Skeletal muscle cell (primary cell): ENCODE data around the gene MRPL44.
A peak's percentile ranks its signal among the peaks of the same experiment; 100 is the strongest.

ENCODE experiments used
- DNase-seq: peaks from one replicate; pipeline ENCODE4 v3.0.0-alpha.2; 2010; ENCODE audit warnings: low read depth
- H3K4me3 ChIP-seq: 2 replicates; pipeline ENCODE4 v1.5.1; 2011; ENCODE audit warnings: low read depth, mild to moderate bottlenecking, control low read depth, low read length, moderate library complexity

MRPL44 gene

DNA sequence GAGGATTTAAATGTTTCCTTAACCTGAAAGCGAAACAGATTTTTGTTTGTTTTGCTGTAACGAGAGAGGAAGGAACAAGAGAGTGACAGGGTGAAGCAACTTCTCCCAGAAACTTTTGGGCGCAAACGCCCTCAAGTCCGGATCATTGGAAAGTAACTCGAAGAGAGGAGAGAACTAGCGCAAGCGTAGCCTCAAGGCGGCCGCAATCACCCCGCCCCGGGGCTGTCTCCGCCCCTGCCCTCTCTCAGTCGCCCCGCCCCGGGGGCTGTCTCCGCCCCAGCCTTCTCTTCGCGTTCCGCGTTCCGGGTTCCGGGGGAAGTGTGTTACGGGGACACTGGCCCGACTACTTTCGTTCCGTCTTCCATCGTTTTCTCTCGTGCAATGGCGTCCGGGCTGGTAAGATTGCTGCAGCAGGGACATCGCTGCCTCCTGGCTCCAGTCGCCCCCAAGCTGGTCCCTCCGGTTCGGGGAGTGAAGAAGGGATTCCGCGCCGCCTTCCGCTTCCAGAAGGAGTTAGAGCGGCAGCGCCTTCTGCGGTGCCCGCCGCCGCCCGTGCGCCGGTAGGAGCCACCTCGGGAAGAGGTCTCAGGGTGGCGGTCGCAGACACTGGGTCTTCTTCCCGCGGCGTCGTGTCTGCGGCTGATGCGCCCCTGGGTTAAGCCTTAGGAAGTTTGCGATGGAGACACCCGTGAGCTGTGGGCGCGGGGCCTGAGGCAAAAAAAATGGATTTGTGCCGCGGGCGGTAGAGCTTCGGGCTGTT, at the start of gene MRPL44:
Gene MRPL44, plus strand, starts transcription at position 372 of the 760 bp plus-strand sequence. Its CDS starts 10 bp downstream, at position 382.
- peak; percentile 89 for DNase-seq
- peak within 1 kb of the TSS; percentile 95 for H3K4me3 ChIP-seq

DNA sequence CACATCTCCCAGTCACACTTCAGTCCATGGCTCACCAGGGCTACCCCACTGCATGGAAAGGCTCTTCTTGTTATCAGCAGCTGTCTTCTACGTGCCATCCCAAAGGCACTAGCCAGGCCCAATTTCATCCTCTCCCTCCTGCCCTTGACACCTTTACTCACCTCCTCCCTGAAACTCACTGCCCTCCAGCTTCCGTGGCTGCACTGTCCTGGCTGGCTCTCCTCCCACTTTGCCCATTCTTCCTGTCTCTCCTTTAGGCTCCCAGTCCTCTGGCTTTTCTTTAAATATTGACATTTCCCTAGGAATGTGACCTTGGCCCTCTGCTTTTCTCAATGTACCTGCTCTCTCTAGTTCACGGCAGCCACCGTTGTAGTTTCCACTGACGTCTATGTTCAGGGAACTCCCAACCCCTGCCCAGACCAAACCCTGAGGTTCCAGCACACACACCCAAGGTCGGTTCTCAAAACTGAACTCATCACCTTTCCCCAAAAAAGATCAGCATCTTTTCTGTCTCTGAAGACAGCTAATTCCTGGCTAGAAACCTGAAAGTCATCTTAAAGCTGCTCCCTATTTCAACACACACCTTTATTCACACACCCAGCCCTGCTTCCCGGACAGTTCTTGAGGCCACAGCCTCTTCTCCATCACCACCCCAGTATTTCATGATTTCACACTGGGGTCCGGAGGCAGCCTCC, 48.8 kb upstream of the MRPL44 start:
- no peak overlapping the region for H3K4me3 ChIP-seq
- no peak for DNase-seq

DNA sequence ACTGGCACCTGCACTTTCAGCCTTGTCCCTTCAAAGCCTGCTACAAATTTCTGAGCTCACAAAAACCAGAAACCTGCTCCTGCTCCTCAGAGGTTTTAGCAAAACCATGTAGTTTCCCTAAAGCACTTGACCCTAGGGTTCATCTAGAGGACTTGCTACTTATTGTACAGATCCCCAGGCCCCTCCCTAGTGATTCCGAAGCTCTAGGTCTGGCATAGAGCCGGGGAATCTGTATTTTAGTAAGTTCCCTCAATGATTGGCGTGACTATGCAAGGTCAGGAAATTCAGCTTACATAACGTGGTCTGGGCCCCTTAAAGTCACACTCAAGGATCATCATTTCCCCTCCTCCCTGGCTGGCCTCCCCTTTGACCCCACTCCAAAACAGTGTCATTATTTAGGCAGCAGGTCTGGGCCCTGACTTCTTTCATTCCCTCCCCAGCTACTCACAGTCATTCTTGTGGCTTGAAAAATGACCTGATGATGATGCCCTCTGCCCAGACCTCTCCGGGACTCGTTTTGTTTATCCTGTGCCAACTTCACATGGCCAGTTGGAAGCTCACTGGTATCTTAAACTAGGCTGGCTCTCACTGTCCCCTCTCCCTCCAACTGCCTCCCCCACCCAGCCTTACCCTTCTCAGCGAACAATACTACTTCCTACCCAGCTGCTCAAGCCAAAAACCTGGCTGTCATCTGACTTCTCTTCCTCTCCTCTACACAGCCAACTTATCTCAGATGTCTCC, 48.1 kb upstream of the MRPL44 start:
- no peak overlapping the region for H3K4me3 ChIP-seq
- no peak for DNase-seq

GRCh38 chr2:223914324-223914723, 42.9 kb upstream of the MRPL44 start:
- DNase-seq, result no peak
- no peak overlapping the region for H3K4me3 ChIP-seq

DNA sequence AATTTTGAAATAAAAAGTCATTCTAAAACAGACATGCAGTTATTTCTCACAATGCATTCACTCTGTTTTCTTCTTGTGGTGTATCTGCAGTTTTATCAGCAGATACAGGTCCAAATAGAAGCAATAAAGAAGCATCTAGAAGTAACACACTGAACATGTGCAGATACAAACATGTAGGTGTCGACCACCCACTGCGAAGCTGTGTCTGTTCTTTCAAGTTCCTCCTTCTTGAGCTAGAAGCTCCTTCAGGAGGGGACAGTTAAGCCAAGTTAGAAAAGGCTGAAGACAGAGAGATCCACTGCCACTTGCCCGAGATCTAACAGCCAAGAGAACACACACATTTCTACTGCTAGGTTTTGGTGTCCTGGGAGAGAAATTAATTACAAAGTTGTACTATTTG, 42.2 kb upstream of the MRPL44 start:
- DNase-seq, result no peak

GRCh38 chr2:223916181-223916920, 40.9 kb upstream of the MRPL44 start:
- no peak for DNase-seq

More for the DNA sequence above, 42.2 kb upstream of the MRPL44 start:
- H3K4me3 ChIP-seq, result no peak overlapping the region

DNA sequence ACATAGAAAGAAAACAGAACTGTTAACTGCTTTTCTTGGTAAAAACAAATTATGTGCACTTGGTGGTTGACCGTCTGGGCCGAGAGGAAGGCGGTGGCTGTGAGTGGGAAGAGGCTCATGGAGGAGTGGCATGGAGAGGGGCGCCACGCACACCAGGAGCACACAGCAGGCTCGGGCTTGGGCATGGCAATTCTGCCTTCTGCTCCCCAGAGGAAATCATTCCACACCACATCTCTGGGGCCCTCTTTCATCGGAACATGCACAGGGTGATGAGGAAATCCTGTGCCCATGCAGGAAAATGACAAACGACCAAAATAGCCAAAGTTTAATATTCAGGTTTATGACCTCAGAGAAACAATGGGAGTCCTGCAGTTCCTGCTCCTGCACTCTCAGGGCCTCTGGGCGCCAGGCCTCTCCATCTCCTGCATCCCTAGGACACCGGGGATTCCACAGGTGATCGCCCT, 38.6 kb upstream of the MRPL44 start:
- DNase-seq, result no peak
- no peak overlapping the region for H3K4me3 ChIP-seq

More at GRCh38 chr2:223916181-223916920, 40.9 kb upstream of the MRPL44 start:
- no peak overlapping the region for H3K4me3 ChIP-seq

DNA sequence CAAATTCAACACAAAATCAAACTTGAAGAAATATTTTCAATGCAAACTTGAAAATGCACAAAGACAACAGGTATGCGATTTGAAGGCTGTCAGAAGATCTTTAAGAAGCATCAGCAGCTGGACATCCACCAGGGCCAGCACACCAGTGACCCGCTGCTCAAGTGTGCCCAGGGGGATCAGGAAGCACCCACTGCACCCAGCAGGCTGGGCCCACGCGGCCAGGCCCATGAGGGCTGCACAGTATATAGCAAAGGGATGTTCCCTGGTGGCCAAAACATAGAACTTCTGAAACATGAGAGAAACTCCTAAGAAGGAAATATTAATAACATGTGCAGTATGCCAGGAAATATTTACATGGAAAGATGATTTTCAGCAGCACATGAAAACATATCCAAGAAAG, 37.2 kb upstream of the MRPL44 start:
- no peak for DNase-seq
- no peak overlapping the region for H3K4me3 ChIP-seq

- DNase-seq, result no peak
- H3K4me3 ChIP-seq, result no peak overlapping the region
Observed at GRCh38 chr2:223921204-223921603, 36.1 kb upstream of the MRPL44 start.

DNA sequence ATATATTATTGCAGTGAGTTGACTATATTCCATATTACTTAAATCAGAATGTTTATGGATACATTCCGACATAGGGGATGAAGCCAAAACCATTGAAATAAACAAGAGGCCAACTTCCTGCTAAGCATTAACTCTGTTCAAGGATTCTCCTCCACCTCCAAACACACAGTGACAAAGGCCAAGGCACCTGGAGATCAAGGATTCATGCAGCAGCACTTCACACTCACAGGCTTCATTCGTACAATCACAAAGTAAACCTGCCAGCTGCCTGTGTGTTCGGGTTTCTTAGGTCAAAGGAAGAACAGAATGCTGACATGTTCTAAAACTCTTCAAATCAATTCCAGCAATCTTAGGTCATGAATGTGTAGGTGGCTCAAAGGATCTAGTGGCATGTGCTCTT, 35.0 kb upstream of the MRPL44 start:
- no peak for DNase-seq
- H3K4me3 ChIP-seq, result no peak overlapping the region

- H3K4me3 ChIP-seq, result no peak overlapping the region
- DNase-seq, result no peak
Observed at GRCh38 chr2:223923976-223924375, 33.3 kb upstream of the MRPL44 start.

DNA sequence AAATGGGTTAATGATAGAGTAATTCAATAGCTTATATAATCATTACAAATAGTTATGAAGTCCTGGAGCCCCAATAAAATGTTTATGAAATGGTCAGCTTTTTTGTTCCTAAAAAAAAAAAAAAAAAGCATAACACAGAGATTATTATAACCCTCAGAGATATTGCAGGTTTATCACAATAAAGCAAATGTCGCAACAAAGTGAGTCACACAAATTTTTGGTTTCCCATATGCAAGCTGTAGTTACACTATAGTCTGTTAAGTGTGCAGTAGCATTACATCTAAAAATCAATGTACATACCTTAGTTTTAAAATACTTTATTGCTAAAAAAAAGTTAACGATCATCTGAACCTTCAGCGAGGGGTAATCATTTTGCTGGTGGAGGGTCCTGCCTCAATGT, 32.2 kb upstream of the MRPL44 start:
- DNase-seq, result peak; percentile 21
- no peak overlapping the region for H3K4me3 ChIP-seq

GRCh38 chr2:223928113-223929006, 28.9 kb upstream of the MRPL44 start:
- no peak for DNase-seq
- no peak overlapping the region for H3K4me3 ChIP-seq

DNA sequence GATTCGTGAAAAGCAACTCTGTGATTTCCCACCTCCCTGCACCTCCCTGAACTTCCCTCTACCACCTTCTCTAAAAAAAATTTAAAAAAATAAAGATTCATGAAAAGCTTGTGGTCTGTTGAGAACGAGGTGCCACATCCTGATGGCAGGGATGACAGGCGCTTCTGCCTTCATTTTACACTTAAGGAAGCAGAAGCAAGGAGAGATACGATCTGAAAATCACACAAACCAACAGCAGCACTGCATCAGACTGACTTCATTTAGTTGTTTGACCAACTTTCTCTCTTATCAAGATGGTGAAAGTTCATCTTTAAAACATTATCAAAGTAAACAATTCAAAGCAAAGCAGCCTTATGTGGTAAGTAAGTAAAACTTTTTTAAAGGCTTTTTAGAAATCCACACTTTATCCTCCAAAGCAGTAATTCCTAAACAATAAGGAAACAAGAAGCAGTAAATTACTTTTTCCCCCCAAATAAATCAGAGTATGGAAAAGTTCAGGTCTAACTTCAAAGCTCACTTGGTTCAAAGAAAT, 27.6 kb upstream of the MRPL44 start:
- H3K4me3 ChIP-seq, result no peak overlapping the region
- no peak for DNase-seq

- H3K4me3 ChIP-seq, result no peak overlapping the region
- DNase-seq, result no peak
Observed at GRCh38 chr2:223930103-223930976, 26.9 kb upstream of the MRPL44 start.

GRCh38 chr2:223932816-223933800, 24.2 kb upstream of the MRPL44 start:
- H3K4me3 ChIP-seq, result no peak overlapping the region
- DNase-seq, result no peak
